HG02623 (cell line): Measurements from ENCODE around the gene TENM4.

Experiments used
- ATAC-seq: cut with Tn5 transposase; IDR thresholded peaks from one replicate; pipeline ENCODE4 v1.9.1; 2021; ENCODE audit warnings: moderate library complexity; ENCODE audit not compliant: unreplicated experiment

Gene TENM4

GRCh38 chr11:79421820-79422219, 19.0 kb downstream of the TENM4 start:
- ATAC-seq = no peak

DNA sequence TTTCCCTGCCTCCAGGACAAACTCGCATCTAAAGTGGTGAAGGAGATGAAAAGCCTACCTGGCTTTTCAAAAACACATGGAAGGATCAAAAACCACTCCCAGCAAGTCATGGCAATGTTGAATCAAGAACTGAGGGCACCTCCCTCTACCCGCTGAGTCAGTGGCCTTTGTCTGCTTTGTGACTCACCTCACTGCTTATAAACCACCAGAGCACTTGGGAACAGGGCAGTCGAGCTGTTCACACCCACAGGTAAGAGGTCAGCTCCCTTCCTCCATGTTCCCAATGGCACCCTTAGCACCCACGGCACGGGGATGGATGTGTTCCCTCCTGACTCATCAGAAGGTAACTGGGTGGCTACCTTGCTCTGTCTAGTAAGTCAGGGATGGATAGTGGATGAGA, 21.7 kb downstream of the TENM4 start:
- no peak for ATAC-seq

GRCh38 chr11:79418241-79418640, 22.6 kb downstream of the TENM4 start:
- ATAC-seq = no peak

GRCh38 chr11:79417069-79417920, 23.5 kb downstream of the TENM4 start:
- no peak for ATAC-seq

GRCh38 chr11:79415912-79416311, 24.9 kb downstream of the TENM4 start:
- no peak for ATAC-seq

DNA sequence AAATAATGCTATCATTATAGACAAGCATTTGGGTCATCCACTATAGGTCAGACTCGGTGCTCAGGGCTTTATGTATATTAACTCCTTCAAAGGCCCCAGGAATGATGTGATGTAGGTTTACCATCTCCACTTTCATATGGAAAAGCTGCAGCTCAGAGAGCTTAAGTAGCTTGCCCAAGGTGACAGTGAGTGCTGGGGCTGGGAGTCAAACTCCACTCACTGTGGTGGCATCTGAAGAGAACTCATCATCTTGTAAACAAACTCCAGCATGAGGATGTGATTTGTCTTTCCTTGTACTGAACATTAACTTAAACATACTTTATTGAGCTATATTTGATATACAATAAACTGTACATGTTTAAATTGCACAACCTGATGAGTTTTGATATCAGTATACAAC, 25.4 kb downstream of the TENM4 start:
- no peak for ATAC-seq

DNA sequence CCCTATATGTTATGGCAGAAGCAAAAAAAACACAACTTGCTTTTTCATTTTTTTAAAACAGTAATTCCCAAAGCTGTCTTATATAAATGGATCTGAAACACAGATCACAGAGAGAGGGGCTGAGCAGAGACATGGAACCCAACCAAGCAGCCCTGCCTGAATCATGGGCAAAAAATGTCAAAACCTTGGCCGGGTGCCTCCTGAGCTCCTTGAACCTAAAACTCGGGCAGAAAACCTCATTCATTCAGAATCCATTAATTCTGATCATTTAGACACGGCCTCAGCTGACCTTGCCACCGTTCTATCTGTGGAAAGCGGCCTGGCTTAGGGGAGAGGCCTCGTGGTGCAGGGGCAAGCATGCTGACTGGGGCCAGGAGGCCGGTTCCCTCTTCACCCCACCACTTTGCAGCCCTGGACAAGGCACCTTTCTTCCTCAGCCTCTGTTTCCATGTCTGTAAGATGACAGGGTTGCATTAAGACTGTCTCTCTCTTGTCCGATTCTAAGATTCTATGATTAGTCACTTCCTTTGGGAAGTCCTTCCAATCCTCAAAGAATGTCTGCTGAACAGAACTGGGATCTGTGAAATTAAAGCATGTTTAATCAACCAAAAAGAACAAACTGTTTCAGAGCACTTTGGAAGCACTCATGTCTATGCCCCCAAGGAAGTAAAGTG, 26.0 kb downstream of the TENM4 start:
- no peak for ATAC-seq

DNA sequence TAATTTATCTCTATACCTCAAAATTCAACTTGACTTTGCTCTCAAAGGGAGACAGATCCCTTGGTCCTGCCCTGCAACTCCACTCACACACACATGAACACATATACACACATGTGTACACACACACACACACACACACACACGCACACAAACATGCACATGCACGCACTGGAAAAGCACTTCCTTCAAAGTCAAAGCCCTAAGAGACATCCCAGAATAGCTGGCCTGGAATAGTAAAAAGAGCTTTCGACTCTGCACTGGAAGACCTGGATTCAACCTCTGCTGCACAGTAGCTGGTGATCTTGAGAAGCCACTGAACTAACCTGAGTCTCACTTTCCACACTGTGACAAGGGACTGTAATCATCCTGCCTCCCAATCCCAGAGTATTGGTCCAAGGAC, 26.8 kb downstream of the TENM4 start:
- no peak for ATAC-seq

- ATAC-seq = no peak
These were observed 27.6 kb downstream of the TENM4 start for GRCh38 chr11:79413268-79413667.

DNA sequence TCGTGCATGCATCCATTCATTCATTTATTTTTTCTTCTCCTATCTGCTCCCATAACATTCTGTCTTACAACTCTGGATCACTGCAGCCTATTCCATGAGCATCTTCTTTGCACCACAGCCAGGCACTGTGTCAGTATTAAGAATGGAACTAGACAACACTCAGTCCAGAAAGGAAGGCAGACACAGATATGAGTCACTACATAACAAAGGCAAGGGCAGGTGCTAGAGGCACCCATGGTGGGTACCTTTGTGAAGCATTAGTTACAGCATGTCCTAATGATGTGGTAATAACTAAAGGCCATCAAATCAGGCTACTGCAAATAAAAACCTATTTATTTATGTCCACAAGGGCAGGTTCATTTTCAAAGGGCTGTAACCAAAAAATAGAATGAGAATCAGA, 28.1 kb downstream of the TENM4 start:
- no peak for ATAC-seq

DNA sequence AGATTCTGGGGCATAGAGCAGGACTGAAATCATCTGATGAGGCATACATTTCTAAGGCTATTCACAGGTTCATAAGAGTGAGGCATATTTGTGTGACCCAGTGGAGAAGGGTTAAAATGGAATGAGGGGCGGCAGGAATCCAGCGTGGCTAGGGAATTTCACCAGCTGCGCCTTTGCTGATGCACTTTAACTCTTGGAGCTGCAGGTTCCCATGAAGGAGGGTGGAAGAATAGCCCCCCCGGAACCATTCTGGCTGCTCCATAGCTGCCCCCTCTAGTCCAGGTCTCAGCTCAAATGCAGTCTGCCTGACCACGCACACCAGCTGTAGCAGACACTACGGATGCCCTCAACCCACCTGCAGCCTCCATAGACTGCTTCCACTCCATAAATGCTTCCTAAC, 31.5 kb downstream of the TENM4 start:
- no peak for ATAC-seq

DNA sequence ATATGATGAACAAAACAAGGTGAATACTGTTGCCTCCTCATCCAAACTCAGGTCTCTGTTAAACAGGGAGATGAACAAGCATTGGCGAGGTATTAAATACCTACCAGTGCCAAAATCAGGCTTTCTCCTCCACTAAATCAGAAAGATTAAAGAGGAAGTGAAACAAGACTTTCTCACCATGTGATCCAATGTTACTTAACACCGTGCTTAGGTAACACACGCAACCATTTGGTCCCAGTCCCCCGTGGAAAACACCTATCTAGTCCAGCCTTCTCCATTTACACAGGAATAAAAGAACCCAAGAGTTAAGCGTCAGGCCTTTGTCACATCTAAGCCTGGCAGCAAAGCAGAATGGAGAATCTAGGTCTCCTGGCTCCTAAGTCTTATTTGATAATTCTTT, 34.5 kb downstream of the TENM4 start:
- peak; percentile 90 for ATAC-seq

DNA sequence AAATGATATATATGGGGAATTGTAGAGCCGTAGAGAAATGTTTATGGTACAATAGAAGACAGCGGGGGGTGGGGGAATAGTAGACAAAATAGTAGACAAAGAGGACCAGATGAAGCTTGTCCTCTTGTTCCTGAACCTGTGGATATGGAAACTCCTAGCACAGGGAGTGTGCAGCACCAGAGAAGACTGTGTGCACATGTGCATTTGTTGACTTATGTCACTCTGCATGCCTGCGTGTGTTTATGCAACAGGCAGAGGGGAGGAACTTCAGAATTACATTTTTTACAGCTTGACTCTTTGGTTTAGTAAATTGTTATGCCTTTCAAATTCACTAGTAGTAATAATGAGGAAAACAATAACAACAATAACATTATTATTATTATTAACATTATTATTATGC, 36.0 kb downstream of the TENM4 start:
- no peak for ATAC-seq

DNA sequence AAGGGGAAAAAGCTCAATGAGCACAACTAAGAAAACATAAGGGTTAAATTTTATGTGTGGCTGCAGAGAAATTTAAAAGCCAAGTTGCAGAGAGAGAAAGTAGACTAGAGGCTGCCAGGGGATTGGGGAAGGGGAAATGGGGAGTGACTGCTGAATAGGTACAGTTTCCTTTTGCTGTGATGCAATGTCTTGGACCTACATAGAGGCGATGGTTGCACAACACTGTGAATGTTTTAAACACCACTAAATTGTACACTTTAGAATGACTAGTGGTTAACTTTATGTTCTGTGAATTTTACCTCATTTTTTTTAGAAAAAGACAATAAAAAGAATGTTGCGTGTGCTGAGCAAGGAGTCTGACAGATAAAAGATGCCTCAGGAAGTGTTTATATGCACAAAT, 36.5 kb downstream of the TENM4 start:
- no peak for ATAC-seq

GRCh38 chr11:79403839-79404238, 37.0 kb downstream of the TENM4 start:
- no peak for ATAC-seq

GRCh38 chr11:79402912-79403311, 37.9 kb downstream of the TENM4 start:
- no peak for ATAC-seq

GRCh38 chr11:79400717-79401330, 40.0 kb downstream of the TENM4 start:
- no peak for ATAC-seq

DNA sequence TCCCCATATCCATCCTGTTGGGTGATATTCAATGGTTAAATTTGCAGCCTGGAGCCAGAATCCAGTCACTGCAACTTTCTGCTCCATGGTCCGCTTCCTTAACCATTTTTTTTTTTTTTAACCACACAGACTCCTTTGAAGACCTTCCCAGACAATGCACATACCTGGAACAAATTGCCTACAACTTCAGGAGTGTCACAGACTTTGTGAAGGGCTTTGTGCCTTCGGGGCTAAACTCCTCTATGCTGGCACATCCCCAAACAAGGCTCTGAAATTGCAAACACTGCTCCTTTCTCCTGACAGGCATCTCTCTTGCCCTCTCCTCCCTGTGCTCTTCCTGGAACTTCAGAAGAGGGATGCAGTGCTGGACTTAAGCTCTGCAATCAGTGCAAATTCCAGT, 40.6 kb downstream of the TENM4 start:
- no peak for ATAC-seq

DNA sequence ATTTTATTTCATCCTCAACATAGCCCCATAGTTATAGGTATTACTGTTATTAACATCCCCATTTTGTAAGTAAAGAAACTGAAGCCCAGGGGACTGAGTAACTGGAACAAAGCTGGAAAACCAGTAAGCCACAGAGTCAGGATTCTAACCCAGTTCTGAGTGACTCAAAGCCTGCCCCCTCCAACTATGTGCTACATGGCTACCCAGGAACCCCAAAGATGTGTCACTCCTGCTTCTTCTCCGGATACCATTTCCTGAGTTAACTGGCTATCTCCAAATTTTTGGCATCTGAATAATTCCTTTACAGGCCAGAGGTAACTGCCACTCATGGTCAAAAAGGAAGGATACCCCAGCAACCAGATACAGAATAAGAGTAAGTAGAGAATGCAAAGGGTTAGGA, 43.6 kb downstream of the TENM4 start:
- ATAC-seq = no peak

DNA sequence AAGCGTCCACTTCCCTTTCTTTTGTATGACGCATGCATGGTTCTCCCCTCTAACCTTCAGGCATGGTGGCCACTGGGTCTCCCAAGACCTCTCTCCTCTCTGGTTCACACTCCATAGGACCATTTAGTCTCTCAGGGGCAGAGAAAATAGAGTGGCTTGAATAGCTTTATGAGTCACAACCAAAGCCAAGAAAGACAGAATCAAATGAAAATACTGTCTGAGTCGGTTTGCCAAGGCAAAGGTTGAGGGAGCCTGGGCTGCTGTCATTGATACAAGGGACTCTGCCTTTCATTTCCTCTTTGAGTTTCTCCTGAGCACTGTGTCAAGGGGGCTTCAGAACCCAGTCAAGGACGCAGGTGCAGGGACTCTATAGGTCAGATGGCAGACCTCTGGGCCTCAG, 44.2 kb downstream of the TENM4 start:
- no peak for ATAC-seq

DNA sequence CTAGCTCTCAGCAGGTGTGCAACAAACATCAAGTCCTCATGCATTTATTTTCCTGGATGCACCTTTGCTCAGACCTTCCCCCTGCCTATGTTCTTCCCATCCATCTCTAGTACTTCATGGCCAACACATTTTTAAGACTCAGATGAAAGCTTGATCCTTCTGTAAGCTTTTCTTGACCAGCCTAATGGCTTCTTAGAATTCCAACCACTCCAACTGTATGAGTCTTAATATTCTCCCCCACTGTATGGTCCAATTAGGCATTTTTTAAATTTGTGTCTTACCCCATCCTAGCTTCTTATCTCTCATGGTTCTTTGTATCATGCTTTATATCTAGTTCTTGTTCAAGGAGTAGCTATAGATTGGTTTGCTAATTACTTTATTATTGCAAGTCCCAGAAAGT, 44.8 kb downstream of the TENM4 start:
- ATAC-seq = no peak

DNA sequence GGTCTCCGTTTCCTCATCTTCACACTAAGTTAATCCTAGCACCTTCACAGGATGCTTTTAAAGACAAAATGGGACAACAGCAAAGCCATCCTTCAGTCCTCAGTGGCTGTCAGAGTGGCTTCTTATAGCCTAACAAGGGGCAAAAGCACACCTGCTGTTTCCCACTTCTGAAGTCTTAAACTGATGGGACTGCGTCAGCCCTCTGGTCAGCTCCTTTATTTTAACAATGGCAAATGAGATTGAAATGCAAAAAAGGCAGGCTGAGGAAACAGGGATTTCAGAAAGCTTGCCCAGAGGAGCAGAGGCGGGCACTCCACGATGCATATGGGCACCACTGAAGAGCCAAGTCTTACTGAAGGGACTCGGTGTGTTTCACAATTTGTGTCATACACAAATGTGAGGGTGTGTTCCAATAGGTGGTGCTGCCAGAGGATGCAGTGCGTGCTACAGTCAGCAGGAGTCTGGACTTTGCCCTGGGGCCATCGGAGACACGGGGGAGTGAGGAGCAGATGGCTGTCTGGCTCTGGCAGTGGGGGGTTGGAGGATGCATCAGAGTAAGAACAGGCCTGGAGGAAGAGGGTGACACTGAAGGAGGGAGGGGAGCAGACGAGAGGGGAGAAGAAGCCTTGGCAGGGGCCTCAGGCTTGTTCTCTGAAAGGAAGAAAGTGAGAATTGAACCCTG, 47.3 kb downstream of the TENM4 start:
- no peak for ATAC-seq
